ENCODE measurements around the gene MYB. TPM values are rescaled to one million over a fixed set of nuclear protein-coding genes. Genes with fewer than 3 reads are reported as not detected.

Gene MYB
- total and polyA plus RNA-seq, 7 donors = 0.55 to 27.8 (median 12.0) TPM; not detected in 2

GRCh38 chr6:135267085-135267484 lies 86.0 kb downstream of the MYB start:
- intact Hi-C loops (cut with DNase I) = no loop called here

DNA sequence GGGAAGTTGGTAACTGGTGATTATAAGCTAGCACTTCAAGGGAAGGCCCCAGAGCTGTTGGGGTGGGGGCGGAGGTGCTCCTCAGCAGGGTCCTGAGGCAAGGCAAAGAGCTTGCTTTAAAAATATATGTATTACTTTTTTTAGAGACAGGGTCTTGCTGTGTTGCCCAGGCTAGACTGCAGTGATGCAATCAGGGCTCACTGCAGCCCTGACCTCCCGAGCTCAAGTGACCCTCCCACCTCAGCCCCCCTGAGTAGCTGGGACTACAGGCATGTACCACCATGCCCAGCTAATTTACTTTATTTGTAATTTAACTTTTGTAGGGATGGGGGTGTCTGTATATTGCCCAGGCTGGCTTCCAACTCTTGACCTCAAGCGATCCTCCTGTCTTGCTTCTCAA lies 87.2 kb downstream of the MYB start:
- no peaks in the 10 kb centered on the region for H3K4me1 ChIP-seq
- intact Hi-C loops (cut with DNase I) = no loop called here
- no peaks in the 10 kb centered on the region for H3K36me3 ChIP-seq
- H3K4me3 ChIP-seq = no peak overlapping the region
- H3K9me3 ChIP-seq = no peaks in the 10 kb centered on the region
- no peak overlapping the region for H3K27ac ChIP-seq
- 64 to 85% methylated on average over 3 of the region's 3 CpGs for WGBS, 2 donors
- no peak for TF ChIP-seq EP300 (IDR thresholded peaks at IDR 0.05)
- DNase-seq = no peak
- H3K27me3 ChIP-seq = no peaks in the 10 kb centered on the region

More at GRCh38 chr6:135267085-135267484, 86.0 kb downstream of the MYB start:
- H3K36me3 ChIP-seq = no peaks in the 10 kb centered on the region
- TF ChIP-seq, protein P1, sequence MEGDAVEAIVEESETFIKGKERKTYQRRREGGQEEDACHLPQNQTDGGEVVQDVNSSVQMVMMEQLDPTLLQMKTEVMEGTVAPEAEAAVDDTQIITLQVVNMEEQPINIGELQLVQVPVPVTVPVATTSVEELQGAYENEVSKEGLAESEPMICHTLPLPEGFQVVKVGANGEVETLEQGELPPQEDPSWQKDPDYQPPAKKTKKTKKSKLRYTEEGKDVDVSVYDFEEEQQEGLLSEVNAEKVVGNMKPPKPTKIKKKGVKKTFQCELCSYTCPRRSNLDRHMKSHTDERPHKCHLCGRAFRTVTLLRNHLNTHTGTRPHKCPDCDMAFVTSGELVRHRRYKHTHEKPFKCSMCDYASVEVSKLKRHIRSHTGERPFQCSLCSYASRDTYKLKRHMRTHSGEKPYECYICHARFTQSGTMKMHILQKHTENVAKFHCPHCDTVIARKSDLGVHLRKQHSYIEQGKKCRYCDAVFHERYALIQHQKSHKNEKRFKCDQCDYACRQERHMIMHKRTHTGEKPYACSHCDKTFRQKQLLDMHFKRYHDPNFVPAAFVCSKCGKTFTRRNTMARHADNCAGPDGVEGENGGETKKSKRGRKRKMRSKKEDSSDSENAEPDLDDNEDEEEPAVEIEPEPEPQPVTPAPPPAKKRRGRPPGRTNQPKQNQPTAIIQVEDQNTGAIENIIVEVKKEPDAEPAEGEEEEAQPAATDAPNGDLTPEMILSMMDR (IDR thresholded peaks at IDR 0.05) = no peak
- TF ChIP-seq POLR2A (IDR thresholded peaks at IDR 0.05) = no peak
- no peak for TF ChIP-seq POLR2AphosphoS5 (IDR thresholded peaks at IDR 0.05)
- no peak for TF ChIP-seq EP300 (IDR thresholded peaks at IDR 0.05)
- H3K27ac ChIP-seq = no peak overlapping the region
- H3K4me1 ChIP-seq = no peaks in the 10 kb centered on the region
- H3K27me3 ChIP-seq = no peaks in the 10 kb centered on the region
- 20 to 37% methylated on average over 2 of the region's 2 CpGs for WGBS, 2 donors
- no peaks in the 10 kb centered on the region for H3K9me3 ChIP-seq
- no peak overlapping the region for H3K4me3 ChIP-seq
- DNase-seq = no peak

GRCh38 chr6:135268740-135269139 lies 87.6 kb downstream of the MYB start:
- H3K27me3 ChIP-seq = no peaks in the 10 kb centered on the region
- no peaks in the 10 kb centered on the region for H3K4me1 ChIP-seq
- no peak for DNase-seq
- TF ChIP-seq POLR2AphosphoS5 (IDR thresholded peaks at IDR 0.05) (no peak), POLR2A (IDR thresholded peaks at IDR 0.05) (no peak), EP300 (IDR thresholded peaks at IDR 0.05) (no peak)
- TF ChIP-seq, protein P1 (IDR thresholded peaks at IDR 0.05) = no peak
- H3K27ac ChIP-seq = no peak overlapping the region
- H3K36me3 ChIP-seq = no peaks in the 10 kb centered on the region
- intact Hi-C loops (cut with DNase I) = no loop called here
- no peak overlapping the region for H3K4me3 ChIP-seq
- WGBS, 2 donors = 71 to 85% methylated on average over 3 of the region's 3 CpGs
- H3K9me3 ChIP-seq = no peaks in the 10 kb centered on the region

Small RNAs within 50 kb of the gene (small RNA-seq; reads per million reads assigned to genes)
- 0 reads per million in 3 donors for gene MIR548A2

Other genes starting within 250 kb of the MYB start
- 1 to 10 TPM; 1.1 to 3.8 (median 1.8) TPM for gene ALDH8A1, start 231.2 kb upstream of the MYB start, total RNA-seq
- under 1 TPM in 1 of 3 donors, not detected in 2; 0.58 TPM for gene ALDH8A1, start 231.2 kb upstream of the MYB start, polyA plus RNA-seq
- gene HBS1L, start 126.5 kb upstream of the MYB start, total RNA-seq = 10 to 100 TPM; 37.1 to 61.9 (median 53.3) TPM
- gene HBS1L, start 126.5 kb upstream of the MYB start, polyA plus RNA-seq = 10 to 100 TPM; 14.4 to 35.8 (median 33.5) TPM